HG03457 (cell line): ENCODE data around the gene METTL18.

Experiments
- ATAC-seq: cut with Tn5 transposase; IDR thresholded peaks from one replicate; pipeline ENCODE4 v1.9.1; 2021; ENCODE audit warnings: moderate number of reproducible peaks; ENCODE audit not compliant: unreplicated experiment

METTL18 gene

GRCh38 chr1:169786974-169787373 is 7.7 kb downstream of the METTL18 start:
- ATAC-seq, result no peak

DNA sequence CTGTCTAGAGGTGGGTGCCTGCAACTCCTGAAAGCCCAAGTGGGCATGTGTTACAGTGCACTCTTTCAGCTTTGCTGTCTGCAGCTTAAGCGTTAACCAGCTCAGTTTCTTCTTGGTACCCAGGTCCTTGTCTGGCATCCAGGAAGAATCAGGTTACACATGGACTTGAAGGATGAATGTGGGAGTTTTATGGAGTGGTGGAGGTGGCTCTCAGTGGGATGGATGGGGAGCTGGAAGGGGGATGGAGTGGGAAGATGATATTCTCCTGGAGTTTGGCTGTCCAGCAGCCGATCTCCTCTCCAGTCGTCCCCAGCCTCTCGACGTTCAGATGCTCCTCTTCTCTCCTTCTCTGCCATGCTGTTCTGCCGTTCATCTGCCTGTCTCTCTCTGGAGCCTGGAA is 9.4 kb downstream of the METTL18 start:
- ATAC-seq, result no peak

GRCh38 chr1:169784102-169784501 is 10.6 kb downstream of the METTL18 start:
- no peak for ATAC-seq

DNA sequence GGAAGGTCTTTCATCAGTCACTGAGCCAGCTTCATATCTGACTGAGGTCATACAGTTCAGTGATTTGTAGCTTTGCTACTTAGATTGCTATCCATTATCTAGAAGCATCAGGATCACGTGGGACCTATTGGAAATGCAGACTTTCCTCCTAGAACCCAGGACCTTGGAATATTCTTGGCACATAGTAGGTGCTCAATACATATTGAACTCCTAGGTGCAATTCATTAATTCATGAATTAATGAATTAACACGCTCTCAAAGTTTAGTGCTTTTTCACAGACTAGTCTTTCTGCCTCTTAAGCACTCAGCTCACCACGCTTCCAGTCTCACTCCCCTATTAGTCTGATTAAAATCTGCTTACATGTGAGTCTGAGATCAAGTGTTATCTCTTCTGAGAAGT is 12.1 kb downstream of the METTL18 start:
- no peak for ATAC-seq

DNA sequence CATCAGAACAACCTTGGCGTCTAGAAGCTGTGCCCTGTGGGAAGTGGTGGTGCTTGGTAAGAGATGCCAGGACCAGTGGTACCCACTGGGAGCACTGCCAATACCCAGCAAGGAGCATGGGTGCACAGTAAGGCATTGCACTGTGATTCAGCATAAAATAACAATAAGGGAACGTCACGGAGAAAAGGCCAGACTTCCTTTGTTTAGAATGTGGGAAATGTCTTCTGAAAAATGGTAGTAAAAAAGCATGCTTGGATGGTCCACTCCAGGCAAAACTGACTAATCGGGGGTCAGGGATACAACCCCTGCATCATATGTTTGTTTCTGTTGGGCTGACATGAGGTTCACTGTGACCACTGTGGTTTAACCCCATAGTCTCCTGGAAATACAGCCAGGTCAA is 14.7 kb downstream of the METTL18 start:
- ATAC-seq, result no peak

- no peak for ATAC-seq
These were observed 15.6 kb downstream of the METTL18 start for GRCh38 chr1:169779150-169779549.

DNA sequence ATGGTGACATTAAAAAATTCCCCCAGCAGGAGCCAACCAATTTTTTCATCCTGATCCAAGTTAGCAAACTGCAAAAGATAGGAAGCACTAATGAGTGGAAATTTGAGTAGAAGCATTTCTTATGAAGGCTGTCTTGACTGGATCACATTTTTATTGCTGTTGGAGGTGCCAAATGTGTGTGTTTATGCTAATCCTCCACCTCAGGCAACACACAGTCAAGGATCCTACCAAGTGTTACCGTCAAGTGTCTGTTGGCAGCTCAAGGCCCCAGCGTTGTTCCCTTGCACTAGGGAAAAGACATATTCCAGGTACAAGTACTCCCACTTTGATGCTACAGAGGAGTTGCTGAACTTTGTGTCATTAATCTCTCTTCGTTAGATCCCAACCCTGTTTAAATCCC is 18.3 kb downstream of the METTL18 start:
- ATAC-seq, result no peak

GRCh38 chr1:169768161-169768560 is 26.5 kb downstream of the METTL18 start:
- ATAC-seq, result no peak

GRCh38 chr1:169765580-169766331 is 29.0 kb downstream of the METTL18 start:
- no peak for ATAC-seq

- no peak for ATAC-seq
These were observed 29.8 kb downstream of the METTL18 start for GRCh38 chr1:169764919-169765318.

DNA sequence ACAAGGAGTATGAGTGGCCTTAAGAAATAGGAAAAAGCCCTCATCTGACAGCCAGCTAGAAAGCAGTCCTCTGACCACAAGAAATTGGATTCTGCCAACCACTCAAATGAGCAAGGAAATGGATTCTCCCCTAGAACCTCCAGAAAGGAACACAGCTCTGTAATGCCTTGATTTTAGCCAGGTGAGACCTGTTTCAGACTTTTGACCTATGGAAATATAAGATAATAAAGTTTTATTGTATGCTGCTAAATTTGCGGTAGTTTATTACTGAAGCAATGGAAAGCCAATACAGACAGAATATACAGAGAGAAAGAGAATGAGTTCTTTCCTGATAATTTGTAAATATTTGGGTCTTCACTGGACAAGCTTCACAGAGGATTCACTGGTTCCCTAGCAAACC is 32.0 kb downstream of the METTL18 start:
- ATAC-seq, result no peak

- ATAC-seq, result no peak
These were observed 35.7 kb downstream of the METTL18 start for GRCh38 chr1:169759038-169759437.

GRCh38 chr1:169753549-169753948 is 41.2 kb downstream of the METTL18 start:
- ATAC-seq, result no peak

DNA sequence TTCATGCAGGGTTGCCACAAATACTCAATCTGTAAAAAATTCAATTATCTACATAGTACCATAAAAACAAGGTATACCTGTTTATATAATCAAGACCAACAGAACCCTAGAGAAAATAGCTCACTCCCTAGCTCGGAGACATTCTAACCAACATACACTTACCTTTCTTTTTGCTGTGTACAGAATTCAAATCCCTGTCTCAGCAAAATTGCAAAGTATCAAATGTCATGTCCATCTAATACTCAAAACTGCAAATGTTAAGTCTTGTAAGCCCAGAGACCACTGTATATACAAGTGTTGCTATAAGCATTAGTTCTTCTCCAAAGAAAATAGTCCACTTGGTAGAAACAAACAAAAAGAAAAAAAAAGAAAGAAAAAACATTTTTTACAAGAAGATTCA is 44.7 kb downstream of the METTL18 start:
- ATAC-seq, result no peak

DNA sequence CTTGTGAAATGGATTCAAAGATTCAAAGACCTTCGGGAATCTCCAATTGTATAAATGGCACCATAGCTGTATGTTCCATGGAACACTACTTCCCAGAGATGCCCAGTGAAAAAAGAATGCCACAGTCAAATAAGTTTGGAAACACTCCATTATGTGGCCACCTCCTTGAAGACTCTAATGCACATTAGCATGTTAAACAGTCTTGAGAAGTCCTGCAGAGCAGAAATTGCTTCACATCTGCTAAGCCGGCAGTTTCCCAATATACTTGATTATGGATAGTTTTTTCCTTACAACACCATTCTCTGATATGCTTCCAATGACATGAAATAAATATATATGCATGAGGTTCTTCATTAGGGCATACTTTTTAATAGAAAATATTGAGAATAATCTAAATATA is 48.2 kb downstream of the METTL18 start:
- no peak for ATAC-seq

DNA sequence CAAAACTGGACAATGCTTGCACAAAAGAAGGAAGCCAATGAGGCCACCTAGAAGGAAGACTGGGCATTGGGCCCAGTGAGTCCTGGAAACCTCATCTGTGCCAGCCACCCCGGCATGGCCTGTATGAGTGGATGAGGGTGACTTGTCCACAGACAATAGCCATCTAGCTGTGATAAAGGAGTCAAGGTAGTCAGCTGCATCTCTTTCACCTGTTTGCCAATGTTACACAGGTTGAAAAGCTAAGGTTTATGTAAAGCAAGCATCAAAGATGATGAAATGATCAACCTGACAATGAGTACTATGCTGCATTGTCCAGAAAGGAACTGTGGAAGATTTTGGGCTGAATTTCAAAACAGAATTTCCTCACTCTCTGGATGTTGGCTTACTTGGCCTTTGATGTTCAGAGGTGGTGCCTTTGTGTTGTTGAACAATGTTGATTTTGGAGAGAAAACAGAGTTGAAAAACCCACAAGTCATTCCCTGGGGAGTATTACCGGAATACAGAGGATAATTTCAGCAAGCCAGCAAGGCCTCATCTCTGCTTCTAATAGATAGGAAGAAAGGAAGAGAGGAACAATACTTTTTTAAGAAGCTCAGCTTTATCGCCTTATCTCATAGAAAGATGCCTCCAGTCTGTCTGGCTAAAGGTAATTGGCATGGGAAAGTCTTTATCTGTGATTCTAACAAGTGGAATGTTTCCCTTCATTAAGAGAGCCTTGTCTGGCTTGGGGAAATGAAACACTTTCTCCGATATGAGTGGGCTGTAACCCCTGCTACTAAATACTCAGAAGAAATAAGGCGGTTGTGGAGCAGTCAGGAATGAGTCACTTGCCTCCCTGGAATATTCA is 49.5 kb downstream of the METTL18 start:
- no peak for ATAC-seq
